Right forelimb (tissue), 1 donor: ENCODE results near the gene CYYR1.

ENCODE experiments used
- DNase-seq: peaks from one replicate; pipeline ENCODE4 v3.0.0-alpha.2; 2018

Gene CYYR1

GRCh38 chr21:26425576-26425975 is 147.5 kb downstream of the CYYR1 start:
- no peak for DNase-seq

GRCh38 chr21:26423511-26423910 is 149.6 kb downstream of the CYYR1 start:
- no peak for DNase-seq

GRCh38 chr21:26422706-26423105 is 150.4 kb downstream of the CYYR1 start:
- DNase-seq: no peak

GRCh38 chr21:26422138-26422537 is 150.9 kb downstream of the CYYR1 start:
- DNase-seq: no peak

- no peak for DNase-seq
Observed at GRCh38 chr21:26421724-26422123, 151.4 kb downstream of the CYYR1 start.
